ENCODE measurements around the gene IL17B. TPM values are rescaled to one million over a fixed set of nuclear protein-coding genes. Genes with fewer than 3 reads are reported as not detected.

Gene IL17B
- total and polyA plus RNA-seq, 2 of the 8 experiments (the other 6 are each of a cell fraction or from before 2014, with no cell fraction given) = 0.18 TPM; not detected in 1

DNA sequence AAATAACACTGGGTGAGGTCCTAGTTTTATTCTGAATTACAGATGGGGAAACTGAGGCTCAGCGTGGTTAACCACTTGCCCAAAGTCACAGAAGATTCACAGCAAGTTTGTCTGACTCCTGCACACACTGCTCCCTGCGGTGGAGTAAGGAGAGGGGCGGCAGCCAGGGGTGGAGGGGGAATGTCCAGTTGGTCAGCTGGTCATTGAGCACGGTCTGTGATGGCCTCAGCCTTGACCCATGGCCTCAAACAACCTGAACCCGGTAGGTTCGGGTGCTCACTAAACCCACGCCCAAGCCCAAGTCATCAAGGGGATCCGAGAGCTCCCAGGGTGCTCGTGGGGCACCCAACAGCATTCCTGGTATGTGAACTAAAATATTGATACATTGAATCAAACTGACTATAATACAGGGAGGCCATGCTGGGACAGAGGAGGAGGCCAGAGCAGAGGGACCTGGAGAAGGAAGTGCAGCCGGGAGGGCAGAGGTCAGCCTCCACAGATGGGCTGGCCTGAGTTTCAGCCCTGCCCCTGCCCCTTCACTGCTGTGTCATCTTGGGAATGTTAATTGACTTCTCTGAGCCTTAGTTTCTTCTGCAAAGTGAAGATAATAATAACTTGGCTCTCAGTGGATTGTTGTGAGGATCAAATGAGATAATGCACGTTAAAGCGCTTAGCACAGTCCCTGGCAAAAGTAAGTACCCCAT lies 3.6 kb upstream of the IL17B start (continued):
- TF ChIP-seq, protein P1, sequence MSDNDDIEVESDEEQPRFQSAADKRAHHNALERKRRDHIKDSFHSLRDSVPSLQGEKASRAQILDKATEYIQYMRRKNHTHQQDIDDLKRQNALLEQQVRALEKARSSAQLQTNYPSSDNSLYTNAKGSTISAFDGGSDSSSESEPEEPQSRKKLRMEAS (IDR thresholded peaks at IDR 0.05) = no peak
- TF ChIP-seq CBX8 (IDR thresholded peaks at IDR 0.05; ENCODE audit: borderline replicate concordance, low read depth, low read length) = no peak
- TF ChIP-seq BRCA1 (IDR thresholded peaks at IDR 0.05; ENCODE audit: low read depth, low read length) = no peak
- no peak for TF ChIP-seq PHF8 (conservative IDR thresholded peaks at IDR 0.05; ENCODE audit: low read depth, low read length)
- TF ChIP-seq CHD2 (IDR thresholded peaks at IDR 0.05; ENCODE audit: low read length) = no peak
- TF ChIP-seq, protein P2, sequence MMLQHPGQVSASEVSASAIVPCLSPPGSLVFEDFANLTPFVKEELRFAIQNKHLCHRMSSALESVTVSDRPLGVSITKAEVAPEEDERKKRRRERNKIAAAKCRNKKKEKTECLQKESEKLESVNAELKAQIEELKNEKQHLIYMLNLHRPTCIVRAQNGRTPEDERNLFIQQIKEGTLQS (IDR thresholded peaks at IDR 0.05; ENCODE audit: insufficient read depth, low read depth, low read length) = no peak
- TF ChIP-seq KDM4A (IDR thresholded peaks at IDR 0.05; ENCODE audit: low read depth, low read length, severe bottlenecking) = no peak

All from H1 (cell line).